ENCODE data around the gene IL2RA.

Gene IL2RA

DNA sequence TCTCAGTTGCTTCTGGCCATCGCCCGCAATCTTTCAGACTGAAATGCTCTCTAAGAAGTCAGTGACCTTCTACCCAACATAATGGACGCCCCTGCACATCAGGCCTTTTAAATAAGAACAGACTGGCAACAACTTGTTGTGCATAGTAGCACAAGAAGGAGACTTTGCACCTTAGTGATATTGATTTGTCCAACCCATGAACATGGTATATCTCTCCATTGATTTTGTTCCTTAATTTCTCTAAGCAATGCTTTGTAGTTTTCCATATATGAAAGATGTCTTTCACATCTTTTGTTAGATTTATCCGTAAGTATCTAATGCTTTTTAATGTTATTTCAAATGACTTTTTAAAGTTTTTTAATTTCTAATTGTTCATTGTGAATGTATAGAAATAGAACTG, 89.1 kb downstream of the IL2RA start:
- Histone ChIP-seq H3K36me3 (ENCODE audit: control insufficient read depth, insufficient read depth, low read length) (no peaks in the 10 kb centered on the region; the same call in 1 of the 2 replicates), H3K27me3 (replicated peaks; ENCODE audit: control insufficient read depth, insufficient read depth, low read length) (no peaks in the 10 kb centered on the region), H3K4me3 (replicated peaks; ENCODE audit: low read depth, low read length) (no peak overlapping the region)
- DNase-seq (ENCODE audit: extremely low read depth, insufficient read length): no peak
- TF ChIP-seq, protein P1, sequence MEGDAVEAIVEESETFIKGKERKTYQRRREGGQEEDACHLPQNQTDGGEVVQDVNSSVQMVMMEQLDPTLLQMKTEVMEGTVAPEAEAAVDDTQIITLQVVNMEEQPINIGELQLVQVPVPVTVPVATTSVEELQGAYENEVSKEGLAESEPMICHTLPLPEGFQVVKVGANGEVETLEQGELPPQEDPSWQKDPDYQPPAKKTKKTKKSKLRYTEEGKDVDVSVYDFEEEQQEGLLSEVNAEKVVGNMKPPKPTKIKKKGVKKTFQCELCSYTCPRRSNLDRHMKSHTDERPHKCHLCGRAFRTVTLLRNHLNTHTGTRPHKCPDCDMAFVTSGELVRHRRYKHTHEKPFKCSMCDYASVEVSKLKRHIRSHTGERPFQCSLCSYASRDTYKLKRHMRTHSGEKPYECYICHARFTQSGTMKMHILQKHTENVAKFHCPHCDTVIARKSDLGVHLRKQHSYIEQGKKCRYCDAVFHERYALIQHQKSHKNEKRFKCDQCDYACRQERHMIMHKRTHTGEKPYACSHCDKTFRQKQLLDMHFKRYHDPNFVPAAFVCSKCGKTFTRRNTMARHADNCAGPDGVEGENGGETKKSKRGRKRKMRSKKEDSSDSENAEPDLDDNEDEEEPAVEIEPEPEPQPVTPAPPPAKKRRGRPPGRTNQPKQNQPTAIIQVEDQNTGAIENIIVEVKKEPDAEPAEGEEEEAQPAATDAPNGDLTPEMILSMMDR (IDR thresholded peaks at IDR 0.05; ENCODE audit: insufficient read depth, low read length, poor library complexity, severe bottlenecking): no peak

- Histone ChIP-seq H3K36me3 (ENCODE audit: control insufficient read depth, insufficient read depth, low read length) (peaks cover 3% of the 10 kb centered on the region), H3K27me3 (replicated peaks; ENCODE audit: control insufficient read depth, insufficient read depth, low read length) (no peaks in the 10 kb centered on the region), H3K4me3 (replicated peaks; ENCODE audit: low read depth, low read length) (no peak overlapping the region)
- DNase-seq (ENCODE audit: extremely low read depth, insufficient read length): no peak
- TF ChIP-seq, protein P1 (IDR thresholded peaks at IDR 0.05; ENCODE audit: insufficient read depth, low read length, poor library complexity, severe bottlenecking): no peak
Observed at GRCh38 chr10:5971886-5972285, 90.3 kb downstream of the IL2RA start.

GRCh38 chr10:5971315-5971832, 90.8 kb downstream of the IL2RA start:
- no peaks in the 10 kb centered on the region for H3K27me3 ChIP-seq (replicated peaks; ENCODE audit: control insufficient read depth, insufficient read depth, low read length)
- peaks cover 3% of the 10 kb centered on the region for H3K36me3 ChIP-seq (ENCODE audit: control insufficient read depth, insufficient read depth, low read length)
- TF ChIP-seq, protein P1 (IDR thresholded peaks at IDR 0.05; ENCODE audit: insufficient read depth, low read length, poor library complexity, severe bottlenecking): no peak
- no peak overlapping the region; the same call in 1 of the 2 replicates for H3K4me3 ChIP-seq (replicated peaks; ENCODE audit: low read depth, low read length)
- peak; percentile 32 for DNase-seq (ENCODE audit: extremely low read depth, insufficient read length)

DNA sequence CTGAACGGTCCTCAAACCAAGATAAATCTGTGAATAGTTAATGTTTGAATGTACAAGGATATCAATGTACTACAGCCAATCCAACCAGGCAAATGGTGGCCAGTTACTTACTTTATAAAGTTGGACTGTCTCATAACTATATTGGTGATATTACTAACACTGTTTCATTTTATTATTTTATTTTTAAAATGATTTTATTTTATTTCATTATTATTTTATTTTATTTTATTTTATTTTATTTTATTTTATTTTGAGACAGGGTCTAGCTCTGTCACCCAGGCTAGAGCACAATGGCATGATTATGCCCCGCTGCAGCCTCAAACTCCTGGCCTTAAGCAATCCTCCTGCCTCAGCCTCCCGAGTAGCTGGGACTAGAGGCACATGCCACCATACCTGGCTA, 91.6 kb downstream of the IL2RA start:
- H3K4me3 ChIP-seq (replicated peaks; ENCODE audit: low read depth, low read length): no peak overlapping the region
- TF ChIP-seq, protein P1 (IDR thresholded peaks at IDR 0.05; ENCODE audit: insufficient read depth, low read length, poor library complexity, severe bottlenecking): no peak
- no peaks in the 10 kb centered on the region for H3K27me3 ChIP-seq (replicated peaks; ENCODE audit: control insufficient read depth, insufficient read depth, low read length)
- peaks cover 4% of the 10 kb centered on the region for H3K36me3 ChIP-seq (ENCODE audit: control insufficient read depth, insufficient read depth, low read length)
- no peak for DNase-seq (ENCODE audit: extremely low read depth, insufficient read length)

- Histone ChIP-seq H3K36me3 (ENCODE audit: control insufficient read depth, insufficient read depth, low read length) (peaks cover 4% of the 10 kb centered on the region), H3K27me3 (replicated peaks; ENCODE audit: control insufficient read depth, insufficient read depth, low read length) (no peaks in the 10 kb centered on the region), H3K4me3 (replicated peaks; ENCODE audit: low read depth, low read length) (no peak overlapping the region)
- no peak for DNase-seq (ENCODE audit: extremely low read depth, insufficient read length)
- TF ChIP-seq, protein P1 (IDR thresholded peaks at IDR 0.05; ENCODE audit: insufficient read depth, low read length, poor library complexity, severe bottlenecking): no peak
Observed at GRCh38 chr10:5970066-5970465, 92.1 kb downstream of the IL2RA start.
